K562 (cell line): Measurements from ENCODE around the gene AAK1. TPM values are rescaled to one million over a fixed set of nuclear protein-coding genes. Genes with fewer than 3 reads are reported as not detected.

ENCODE experiments used
- ATAC-seq: fragments of 200-7000 bp; cut with Tn5 transposase; 3 replicates; pipeline ENCODE4 v1.9.1; 2020; ENCODE audit warnings: moderate library complexity
- BruUV-seq: library from RNA; stranded (reverse); fragments of 400-500 nt; replicated peaks from 2 replicates; lab custom pipeline; 2021; lab: Mats Ljungman, UMichigan
- CTCF ChIA-PET: fragments of 300-600 bp; formaldehyde crosslinking; extraction: SDS; loops from one replicate; lab custom pipeline; 2021; ENCODE audit warnings: low intra/inter-chr PET ratio; lab: Yijun Ruan, JAX
- POLR2A ChIA-PET: fragments of 300-600, 350-650 bp; sonication (Branson Sonifier 250); formaldehyde crosslinking; extraction: SDS; loops from one replicate; lab custom pipeline; 2021; ENCODE audit warnings: antibody characterized with exemption, inconsistent platforms; lab: Yijun Ruan, JAX
- DNase-seq, 4 experiments: peaks; one replicate each; pipeline versions ENCODE4 v3.0.0 to v3.0.0-alpha.2; 2011 to 2018; ENCODE audit warnings: low spot score in 3 of 4, mixed read lengths in 3 of 4; ENCODE audit errors: extremely low read depth in 1 of 4
- FAIRE-seq: peaks from 2 replicates; lab custom pipeline; 2011; peaks lifted over from hg19 to GRCh38; lab: Jason Lieb, UNC
- H2AFZ ChIP-seq: 2 replicates; pipeline ENCODE4 v1.6.0; 2011; ENCODE audit warnings: low read depth, low read length, control low read depth, inconsistent platforms
- H3K27ac ChIP-seq: fragments of 200-600 bp; 3 replicates; pipeline ENCODE4 v1.8.0; 2011; ENCODE audit warnings: low read depth, mild to moderate bottlenecking, control low read depth, inconsistent platforms, low read length, moderate library complexity, mixed read lengths; ENCODE audit errors: extremely low read depth
- H3K27me3 ChIP-seq, 2 experiments: fragments of 300-600 bp in 1 of 2; 2 replicates in 1 of 2; 3 replicates in 1 of 2; pipeline versions ENCODE4 v1.6.0 to v1.8.0; 2011; ENCODE audit warnings: inconsistent platforms in 2 of 2, low read length in 2 of 2, mild to moderate bottlenecking in 1 of 2, mixed read lengths in 1 of 2, moderate library complexity in 1 of 2; ENCODE audit not compliant: control insufficient read depth in 2 of 2, insufficient read depth in 2 of 2
- H3K36me3 ChIP-seq: fragments of 300-600 bp; 3 replicates; pipeline ENCODE4 v1.8.0; 2011; ENCODE audit warnings: mild to moderate bottlenecking, low read length, inconsistent platforms; ENCODE audit not compliant: control insufficient read depth, insufficient read depth
- H3K4me1 ChIP-seq, 2 experiments: fragments of 200-600 bp in 1 of 2; replicated peaks in 1 of 2; 2 replicates in 1 of 2; 3 replicates in 1 of 2; pipeline versions ENCODE4 v1.5.1 to v1.8.0; 2011; ENCODE audit warnings: inconsistent platforms in 2 of 2, low read length in 2 of 2, mild to moderate bottlenecking in 1 of 2, mixed read lengths in 1 of 2, moderate library complexity in 1 of 2; ENCODE audit not compliant: control insufficient read depth in 2 of 2, insufficient read depth in 2 of 2
- H3K4me2 ChIP-seq: 2 replicates; pipeline ENCODE4 v1.6.1; 2011; ENCODE audit warnings: low read length, control low read depth, inconsistent platforms, mixed read lengths; ENCODE audit not compliant: insufficient read depth
- H3K4me3 ChIP-seq: fragments of 200-600 bp; sonication (generic), shearing (Covaris generic); 2 replicates; pipeline ENCODE4 v1.5.1; 2016; ENCODE audit warnings: control low read depth, inconsistent platforms
- H3K79me2 ChIP-seq: fragments of 200-600 bp; 3 replicates; pipeline ENCODE4 v1.8.0; 2011; ENCODE audit warnings: low read length, inconsistent platforms; ENCODE audit not compliant: control insufficient read depth, insufficient read depth
- H3K9ac ChIP-seq, 2 experiments: 2 replicates each; pipeline versions ENCODE4 v1.6.0 to v1.6.1; 2011; ENCODE audit warnings: low read depth in 2 of 2, low read length in 2 of 2, control low read depth in 1 of 2, inconsistent platforms in 1 of 2, mild to moderate bottlenecking in 1 of 2, mixed read lengths in 1 of 2; ENCODE audit not compliant: insufficient read depth in 1 of 2
- H3K9me1 ChIP-seq: one replicate; pipeline ENCODE4 v1.6.0; 2011; ENCODE audit warnings: inconsistent platforms, mild to moderate bottlenecking, low read length, moderate library complexity; ENCODE audit not compliant: control insufficient read depth, insufficient read depth
- H3K9me3 ChIP-seq: replicated peaks from 2 replicates; pipeline ENCODE4 v1.5.1; 2011; ENCODE audit warnings: low read depth, low read length, inconsistent platforms; ENCODE audit not compliant: control insufficient read depth, insufficient read depth
- H4K20me1 ChIP-seq: replicated peaks from 2 replicates; pipeline ENCODE4 v1.6.1; 2011; ENCODE audit warnings: low read length, inconsistent platforms, mixed read lengths; ENCODE audit not compliant: control insufficient read depth, insufficient read depth
- BRF1 ChIP-seq: IDR thresholded peaks from 3 replicates; pipeline ENCODE4 v1.6.1; 2011; ENCODE audit warnings: borderline replicate concordance, mild to moderate bottlenecking; ENCODE audit not compliant: insufficient read length; ENCODE audit errors: extremely low read depth
- CHCHD3 ChIP-seq: fragments of 250-450 bp; sonication (Bioruptor Pico); IDR thresholded peaks from 2 replicates; pipeline ENCODE4 v2.1.2; 2022; ENCODE audit warnings: mild to moderate bottlenecking
- HMG20A ChIP-seq: fragments of 450-650 bp; formaldehyde crosslinking; conservative IDR thresholded peaks from 2 replicates; pipeline ENCODE4 v1.4.0; 2020; ENCODE audit warnings: mild to moderate bottlenecking, mixed read lengths
- NCOA4 ChIP-seq: fragments of 450-650 bp; IDR thresholded peaks from 2 replicates; pipeline ENCODE4 v1.6.1; 2018; ENCODE audit warnings: mild to moderate bottlenecking; ENCODE audit not compliant: partially characterized antibody
- RHOXF2B ChIP-seq: fragments of 250-450 bp; sonication (Bioruptor Pico); conservative IDR thresholded peaks from 2 replicates; pipeline ENCODE4 v1.5.1; 2021
- RNF2 ChIP-seq: sonication (generic); IDR thresholded peaks from 2 replicates; pipeline ENCODE4 v1.6.1; 2016
- ZNF175 ChIP-seq: fragments of 200-800 bp; sonication (Bioruptor generic); IDR thresholded peaks from 2 replicates; pipeline ENCODE4 v1.6.1; 2016; ENCODE audit warnings: low read depth, mild to moderate bottlenecking, missing genetic modification characterization, missing compliant biosample characterization
- WGBS: fragments of 100-300 bp; shearing (Covaris generic); methylation state at CpG from one replicate; pipeline ENCODE4 v1.1.6; 2016; ENCODE audit warnings: low coverage, mixed read lengths; ENCODE audit not compliant: insufficient coverage; ENCODE audit errors: missing lambda C conversion rate; 5-methylcytosine and 5-hydroxymethylcytosine counted together
- in situ Hi-C: fragments of 300-500 bp; cut with MboI; formaldehyde crosslinking; loops from 4 replicates; pipeline ENCODE4 v1.15.0; 2018; ENCODE audit warnings: inconsistent platforms, mixed read lengths
- intact Hi-C: fragments of 100-400 bp; cut with micrococcal nuclease; formaldehyde crosslinking; loops from 2 replicates; pipeline ENCODE4 v1.14.2; 2022
- polyA plus RNA-seq, 8 experiments: library from polyadenylated mRNA; depleted of rRNA in 4 of 8; stranded (reverse) in 5 of 8; unstranded in 3 of 8; fragments of >200 nt; fragmentation: Nextera tagmentation in 2 of 8; fragmentation: Illumina TruSeq in 1 of 8; extraction: Ambion mirVana in 2 of 8; extraction: Trizol in 1 of 8; gene quantifications; 2 replicates each; pipeline versions ENCODE4 v1.2.1 to v1.2.3, GENCODE V29; 2011 to 2014; ENCODE audit warnings: inconsistent platforms in 1 of 8, missing spikeins in 1 of 8
- total RNA-seq, 7 experiments: library from RNA; depleted of rRNA in 6 of 7; stranded (reverse); fragments of >200 nt in 6 of 7; fragmentation: Illumina TruSeq in 2 of 7; extraction: Trizol in 2 of 7; gene quantifications; 2 replicates each; pipeline versions ENCODE4 v1.2.1 to v1.2.3, GENCODE V29; 2011 to 2021; ENCODE audit warnings: low replicate concordance in 1 of 7
- TF ChIP-seq, protein P1 (sequence below): conservative IDR thresholded peaks from 2 replicates; pipeline ENCODE4 v1.6.1; 2011; ENCODE audit warnings: low read depth, mild to moderate bottlenecking, low read length; ENCODE audit not compliant: control insufficient read depth
- TF ChIP-seq, protein P2 (sequence below): fragments of 450-650 bp; IDR thresholded peaks from 2 replicates; pipeline ENCODE4 v1.6.1; 2016; ENCODE audit warnings: antibody characterized with exemption
- TF ChIP-seq, protein P3 (sequence below): sonication (generic); formaldehyde crosslinking; IDR thresholded peaks from 2 replicates; pipeline ENCODE4 v1.8.0; 2022; ENCODE audit warnings: missing genetic modification reagents, mild to moderate bottlenecking, borderline replicate concordance
- TF ChIP-seq, protein P4 (sequence below): fragments of 250-450 bp; sonication (Bioruptor Pico); IDR thresholded peaks from 2 replicates; pipeline ENCODE4 v1.8.0; 2022; ENCODE audit warnings: moderate library complexity, mild to moderate bottlenecking, inconsistent platforms
- TF ChIP-seq, protein P5 (sequence below): IDR thresholded peaks from 3 replicates; pipeline ENCODE4 v1.6.1; 2011; ENCODE audit warnings: borderline replicate concordance, mild to moderate bottlenecking; ENCODE audit not compliant: insufficient read length, insufficient read depth

The AAK1 gene
- total and polyA plus RNA-seq, 9 of the 15 experiments (the other 6 are each of a cell fraction or from before 2014, with no cell fraction given) = 0.89 to 17.1 (median 6.0) TPM

DNA sequence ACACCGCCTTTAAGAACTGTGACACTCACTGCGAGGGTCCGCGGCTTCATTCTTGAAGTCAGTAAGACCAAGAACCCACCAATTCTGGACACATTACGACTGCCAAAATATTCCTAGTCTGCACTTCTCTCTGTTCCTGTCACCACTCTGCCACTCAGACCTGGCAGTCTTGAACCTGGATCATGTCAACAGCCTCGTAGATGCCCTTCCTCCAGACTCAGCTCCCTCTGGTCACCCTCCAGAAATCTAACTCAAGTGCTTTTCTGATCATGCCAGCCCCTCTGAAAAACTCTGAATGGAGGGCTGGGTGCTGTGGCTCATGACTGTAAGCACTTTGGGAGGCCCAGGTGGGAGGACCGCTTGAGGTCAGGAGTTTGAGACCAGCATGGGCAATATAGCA lies 20.3 kb downstream of the AAK1 start:
- WGBS = 91% methylated on average over 5 of the region's 7 CpGs
- Histone ChIP-seq H3K79me2 (peaks cover 16% of the 10 kb centered on the region; the same call in 2 of the 3 replicates), H2AFZ (no peak overlapping the region), H3K27ac (no peak overlapping the region), H3K4me2 (no peak overlapping the region), H3K9ac (no peak overlapping the region), H3K27me3 (no peaks in the 10 kb centered on the region), H3K9me3 (no peaks in the 10 kb centered on the region; the same call in 1 of the 2 replicates), H3K36me3 (no peaks in the 10 kb centered on the region), H3K9me1 (no peaks in the 10 kb centered on the region), H4K20me1 (no peaks in the 10 kb centered on the region), H3K4me3 (no peak overlapping the region), H3K4me1 (peaks cover 0 to 32% of the 10 kb centered on the region in 2 experiments; a peak in 4 of 5 replicates)
- DNase-seq = no peak
- ATAC-seq = no peak
- CTCF ChIA-PET = no interaction called here
- TF ChIP-seq, protein P1, sequence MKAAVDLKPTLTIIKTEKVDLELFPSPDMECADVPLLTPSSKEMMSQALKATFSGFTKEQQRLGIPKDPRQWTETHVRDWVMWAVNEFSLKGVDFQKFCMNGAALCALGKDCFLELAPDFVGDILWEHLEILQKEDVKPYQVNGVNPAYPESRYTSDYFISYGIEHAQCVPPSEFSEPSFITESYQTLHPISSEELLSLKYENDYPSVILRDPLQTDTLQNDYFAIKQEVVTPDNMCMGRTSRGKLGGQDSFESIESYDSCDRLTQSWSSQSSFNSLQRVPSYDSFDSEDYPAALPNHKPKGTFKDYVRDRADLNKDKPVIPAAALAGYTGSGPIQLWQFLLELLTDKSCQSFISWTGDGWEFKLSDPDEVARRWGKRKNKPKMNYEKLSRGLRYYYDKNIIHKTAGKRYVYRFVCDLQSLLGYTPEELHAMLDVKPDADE = no peak
- TF ChIP-seq, protein P2, sequence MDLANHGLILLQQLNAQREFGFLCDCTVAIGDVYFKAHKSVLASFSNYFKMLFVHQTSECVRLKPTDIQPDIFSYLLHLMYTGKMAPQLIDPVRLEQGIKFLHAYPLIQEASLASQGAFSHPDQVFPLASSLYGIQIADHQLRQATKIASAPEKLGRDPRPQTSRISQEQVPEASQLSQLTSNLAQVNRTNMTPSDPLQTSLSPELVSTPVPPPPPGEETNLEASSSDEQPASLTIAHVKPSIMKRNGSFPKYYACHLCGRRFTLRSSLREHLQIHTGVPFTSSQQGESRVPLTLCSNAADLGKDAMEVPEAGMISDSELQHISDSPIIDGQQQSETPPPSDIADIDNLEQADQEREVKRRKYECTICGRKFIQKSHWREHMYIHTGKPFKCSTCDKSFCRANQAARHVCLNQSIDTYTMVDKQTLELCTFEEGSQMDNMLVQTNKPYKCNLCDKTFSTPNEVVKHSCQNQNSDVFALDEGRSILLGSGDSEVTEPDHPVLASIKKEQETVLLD = no peak
- no peak for TF ChIP-seq HMG20A (CRISPR knock-in tag)
- TF ChIP-seq RNF2 = no peak
- no peak for TF ChIP-seq CHCHD3 (CRISPR knock-in tag)
- TF ChIP-seq, protein P3, sequence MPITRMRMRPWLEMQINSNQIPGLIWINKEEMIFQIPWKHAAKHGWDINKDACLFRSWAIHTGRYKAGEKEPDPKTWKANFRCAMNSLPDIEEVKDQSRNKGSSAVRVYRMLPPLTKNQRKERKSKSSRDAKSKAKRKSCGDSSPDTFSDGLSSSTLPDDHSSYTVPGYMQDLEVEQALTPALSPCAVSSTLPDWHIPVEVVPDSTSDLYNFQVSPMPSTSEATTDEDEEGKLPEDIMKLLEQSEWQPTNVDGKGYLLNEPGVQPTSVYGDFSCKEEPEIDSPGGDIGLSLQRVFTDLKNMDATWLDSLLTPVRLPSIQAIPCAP = no peak
- TF ChIP-seq NCOA4 = no peak
- no peak for TF ChIP-seq BRF1
- TF ChIP-seq, protein P4, sequence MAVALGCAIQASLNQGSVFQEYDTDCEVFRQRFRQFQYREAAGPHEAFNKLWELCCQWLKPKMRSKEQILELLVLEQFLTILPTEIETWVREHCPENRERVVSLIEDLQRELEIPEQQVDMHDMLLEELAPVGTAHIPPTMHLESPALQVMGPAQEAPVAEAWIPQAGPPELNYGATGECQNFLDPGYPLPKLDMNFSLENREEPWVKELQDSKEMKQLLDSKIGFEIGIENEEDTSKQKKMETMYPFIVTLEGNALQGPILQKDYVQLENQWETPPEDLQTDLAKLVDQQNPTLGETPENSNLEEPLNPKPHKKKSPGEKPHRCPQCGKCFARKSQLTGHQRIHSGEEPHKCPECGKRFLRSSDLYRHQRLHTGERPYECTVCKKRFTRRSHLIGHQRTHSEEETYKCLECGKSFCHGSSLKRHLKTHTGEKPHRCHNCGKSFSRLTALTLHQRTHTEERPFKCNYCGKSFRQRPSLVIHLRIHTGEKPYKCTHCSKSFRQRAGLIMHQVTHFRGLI = no peak
- TF ChIP-seq, protein P5, sequence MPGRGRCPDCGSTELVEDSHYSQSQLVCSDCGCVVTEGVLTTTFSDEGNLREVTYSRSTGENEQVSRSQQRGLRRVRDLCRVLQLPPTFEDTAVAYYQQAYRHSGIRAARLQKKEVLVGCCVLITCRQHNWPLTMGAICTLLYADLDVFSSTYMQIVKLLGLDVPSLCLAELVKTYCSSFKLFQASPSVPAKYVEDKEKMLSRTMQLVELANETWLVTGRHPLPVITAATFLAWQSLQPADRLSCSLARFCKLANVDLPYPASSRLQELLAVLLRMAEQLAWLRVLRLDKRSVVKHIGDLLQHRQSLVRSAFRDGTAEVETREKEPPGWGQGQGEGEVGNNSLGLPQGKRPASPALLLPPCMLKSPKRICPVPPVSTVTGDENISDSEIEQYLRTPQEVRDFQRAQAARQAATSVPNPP = no peak
- no peak for TF ChIP-seq ZNF175 (CRISPR knock-in tag)
- TF ChIP-seq RHOXF2B (CRISPR knock-in tag) = no peak
- in situ Hi-C loops (no loop called here), intact Hi-C loops (no loop called here)
- no peak for FAIRE-seq
- BruUV-seq = no TSS peak
- POLR2A ChIA-PET = interaction anchor here (1.6 to 8.5 kb wide), 2 partner anchors 15 to 19 kb away, joined by 6 to 70 read pairs; no protein-coding TSS in a partner anchor
